ENCODE data around the gene COX15. TPM values are rescaled to one million over a fixed set of nuclear protein-coding genes. Genes with fewer than 3 reads are reported as not detected.

Gene COX15
- total and polyA plus RNA-seq, 10 donors: 14.1 to 51.1 (median 34.3) TPM

- H3K4me3 ChIP-seq: no peak overlapping the region
- 86 to 100% (median 92%) methylated on average over 1 of the region's 1 CpG for WGBS, 5 donors
- no peaks in the 10 kb centered on the region for H3K4me1 ChIP-seq
- H3K36me3 ChIP-seq: peaks cover 9 to 65% (median 59%) of the 10 kb centered on the region in 6 donors
- TF ChIP-seq POLR2A (IDR thresholded peaks at IDR 0.05): no peak
- TF ChIP-seq POLR2AphosphoS5 (IDR thresholded peaks at IDR 0.05): no peak
- no peak for TF ChIP-seq CTCF (IDR thresholded peaks at IDR 0.05 in 8 of 11, conservative IDR thresholded peaks at IDR 0.05 in 3 of 11)
- no peak overlapping the region for H3K27ac ChIP-seq
- H3K27me3 ChIP-seq (replicated peaks in 1 of 7): no peaks in the 10 kb centered on the region
- no peak for DNase-seq
- intact Hi-C loops (cut with DNase I; ENCODE audit: low total_unique reads): no loop called here
- peaks cover 0 to 6% (median 0%) of the 10 kb centered on the region in 8 donors for H3K9me3 ChIP-seq
Measured at GRCh38 chr10:99760321-99760720, 28.4 kb upstream of the COX15 start.

- H3K4me3 ChIP-seq: no peak overlapping the region
- no peaks in the 10 kb centered on the region for H3K27me3 ChIP-seq (replicated peaks in 1 of 7)
- no peak overlapping the region for H3K27ac ChIP-seq
- TF ChIP-seq CTCF (IDR thresholded peaks at IDR 0.05 in 8 of 11, conservative IDR thresholded peaks at IDR 0.05 in 3 of 11) (no peak), POLR2AphosphoS5 (IDR thresholded peaks at IDR 0.05) (no peak), POLR2A (IDR thresholded peaks at IDR 0.05) (no peak)
- WGBS, 5 donors: 88 to 96% (median 93%) methylated on average over 2 of the region's 2 CpGs
- H3K4me1 ChIP-seq: no peaks in the 10 kb centered on the region
- peaks cover 9 to 85% (median 74%) of the 10 kb centered on the region in 6 donors for H3K36me3 ChIP-seq
- DNase-seq: no peak
- intact Hi-C loops (cut with DNase I; ENCODE audit: low total_unique reads): no loop called here
- peaks cover 0 to 5% (median 0%) of the 10 kb centered on the region in 8 donors for H3K9me3 ChIP-seq
Measured at GRCh38 chr10:99758211-99758891, 26.4 kb upstream of the COX15 start.

GRCh38 chr10:99756159-99756558 lies 24.2 kb upstream of the COX15 start:
- Histone ChIP-seq H3K4me1 (no peaks in the 10 kb centered on the region), H3K27me3 (replicated peaks in 1 of 7) (no peaks in the 10 kb centered on the region), H3K4me3 (no peak overlapping the region), H3K27ac (no peak overlapping the region), H3K36me3 (peaks cover 8 to 100% (median 85%) of the 10 kb centered on the region in 6 donors), H3K9me3 (no peaks in the 10 kb centered on the region)
- no peak for TF ChIP-seq POLR2AphosphoS5 (IDR thresholded peaks at IDR 0.05)
- no peak for TF ChIP-seq CTCF (IDR thresholded peaks at IDR 0.05 in 8 of 11, conservative IDR thresholded peaks at IDR 0.05 in 3 of 11)
- TF ChIP-seq POLR2A (IDR thresholded peaks at IDR 0.05): no peak
- intact Hi-C loops (cut with DNase I; ENCODE audit: low total_unique reads): no loop called here
- WGBS, 5 donors: 95 to 100% (median 100%) methylated on average over 1 of the region's 1 CpG
- no peak for DNase-seq

GRCh38 chr10:99754670-99755069 lies 22.7 kb upstream of the COX15 start:
- no peak for DNase-seq
- TF ChIP-seq POLR2A (IDR thresholded peaks at IDR 0.05) (no peak), POLR2AphosphoS5 (IDR thresholded peaks at IDR 0.05) (no peak), CTCF (IDR thresholded peaks at IDR 0.05 in 8 of 11, conservative IDR thresholded peaks at IDR 0.05 in 3 of 11) (no peak)
- H3K4me3 ChIP-seq: no peak overlapping the region
- no peaks in the 10 kb centered on the region for H3K4me1 ChIP-seq
- H3K36me3 ChIP-seq: peaks cover 7 to 100% (median 84%) of the 10 kb centered on the region in 6 donors
- H3K9me3 ChIP-seq: no peaks in the 10 kb centered on the region
- H3K27me3 ChIP-seq (replicated peaks in 1 of 7): no peaks in the 10 kb centered on the region
- WGBS, 5 donors: 81 to 100% (median 89%) methylated on average over 1 of the region's 1 CpG
- no peak overlapping the region for H3K27ac ChIP-seq
- intact Hi-C loops (cut with DNase I; ENCODE audit: low total_unique reads): no loop called here
